ENCODE data around the gene CRYBA2.

CRYBA2 gene

GRCh38 chr2:218952160-218952559 lies 41.1 kb downstream of the CRYBA2 start:
- DNase-seq = no peak

GRCh38 chr2:218946621-218947020 lies 46.6 kb downstream of the CRYBA2 start:
- no peak for DNase-seq

GRCh38 chr2:218944759-218945404 lies 48.3 kb downstream of the CRYBA2 start:
- no peak for DNase-seq

Measured in SHP77 (cell line).